Activated naive CD4-positive, alpha-beta T cell treated with anti-CD3 and anti-CD28 coated beads, Interleukin-2, amount 10 ng/mL, durations not matched to agents 7 days and 5 days (primary cell): ENCODE measurements around the gene TFIP11.

ENCODE experiments used
- CTCF ChIA-PET: fragments of 350-600 bp; sonication (Branson Sonifier 250); formaldehyde crosslinking; loops from one replicate; lab custom pipeline; 2021; ENCODE audit warnings: antibody characterized with exemption; lab: Charles Lee
- DNase-seq: peaks from one replicate; pipeline ENCODE4 v3.0.0-alpha.2; 2020
- H3K27ac Mint-ChIP-seq: one replicate; pipeline ENCODE4 v1.8.0; 2021; ENCODE audit warnings: mild to moderate bottlenecking, moderate library complexity, mixed read lengths
- H3K27me3 Mint-ChIP-seq: one replicate; pipeline ENCODE4 v1.8.0; 2021; ENCODE audit warnings: mild to moderate bottlenecking, mixed read lengths
- H3K36me3 Mint-ChIP-seq: one replicate; pipeline ENCODE4 v1.8.0; 2021; ENCODE audit warnings: mixed read lengths
- H3K4me1 Mint-ChIP-seq: one replicate; pipeline ENCODE4 v1.8.0; 2021; ENCODE audit warnings: mixed read lengths
- H3K4me3 Mint-ChIP-seq: one replicate; pipeline ENCODE4 v1.8.0; 2021; ENCODE audit warnings: mild to moderate bottlenecking, moderate library complexity, mixed read lengths
- H3K9me3 Mint-ChIP-seq: one replicate; pipeline ENCODE4 v1.8.0; 2021; ENCODE audit warnings: mixed read lengths

The TFIP11 gene

GRCh38 chr22:26471522-26471921 is 40.8 kb downstream of the TFIP11 start:
- H3K9me3 Mint-ChIP-seq: no peaks in the 10 kb centered on the region
- H3K36me3 Mint-ChIP-seq: peaks cover 60% of the 10 kb centered on the region
- no peak overlapping the region for H3K4me3 Mint-ChIP-seq
- DNase-seq: no peak
- no peak overlapping the region for H3K27ac Mint-ChIP-seq
- H3K4me1 Mint-ChIP-seq: peaks cover 5% of the 10 kb centered on the region
- no peaks in the 10 kb centered on the region for H3K27me3 Mint-ChIP-seq
- CTCF ChIA-PET: interaction anchor here (1.8 kb wide), 1 partner anchor 10 kb away, joined by 8 read pairs; no protein-coding TSS in a partner anchor

DNA sequence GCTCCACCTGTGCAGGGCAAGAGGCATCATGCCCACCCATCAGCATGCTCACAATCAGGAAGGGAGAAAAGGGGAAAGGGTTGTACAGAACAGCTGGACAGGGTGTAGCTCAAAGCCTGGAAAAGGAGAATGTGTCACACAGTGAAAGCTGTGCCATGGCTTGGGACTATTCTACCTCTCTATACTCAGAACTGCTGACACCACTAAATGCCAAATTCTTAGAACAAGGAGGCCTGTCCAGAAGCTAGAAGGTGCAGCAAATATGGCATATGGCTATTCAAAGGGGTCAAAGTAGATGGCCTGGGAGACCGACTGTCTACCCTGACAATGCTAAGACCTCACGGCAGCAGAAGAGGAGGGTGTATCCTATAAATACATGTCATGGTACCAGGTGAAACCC is 41.5 kb downstream of the TFIP11 start:
- Mint-ChIP-seq H3K4me3 (no peak overlapping the region), H3K36me3 (peaks cover 62% of the 10 kb centered on the region), H3K27ac (no peak overlapping the region), H3K9me3 (no peaks in the 10 kb centered on the region), H3K4me1 (peaks cover 4% of the 10 kb centered on the region), H3K27me3 (no peaks in the 10 kb centered on the region)
- no peak for DNase-seq
- CTCF ChIA-PET: interaction anchor here (0.8 to 1.8 kb wide), 2 partner anchors 9 to 11 kb away, joined by 3 to 8 read pairs; no protein-coding TSS in a partner anchor

DNA sequence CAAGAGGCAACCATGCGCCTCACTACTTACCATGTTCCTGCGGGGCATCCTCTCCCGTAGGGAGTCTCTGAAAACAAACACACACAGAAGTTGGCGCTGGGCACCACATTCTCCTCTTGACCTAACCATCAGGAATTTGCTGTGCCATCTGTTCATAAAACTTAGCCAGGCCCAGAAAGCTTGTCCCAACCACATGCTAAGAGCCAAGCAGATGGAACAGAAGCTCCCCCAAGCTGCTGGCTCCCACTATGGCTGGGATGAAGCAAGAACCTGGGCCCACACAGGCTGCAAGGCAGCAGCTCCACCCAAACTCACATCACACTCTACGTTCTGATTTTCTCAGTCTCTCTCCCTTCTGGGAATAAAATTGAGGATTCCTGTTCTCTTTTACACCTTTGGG is 46.1 kb downstream of the TFIP11 start:
- peaks cover 58% of the 10 kb centered on the region for H3K36me3 Mint-ChIP-seq
- no peak for DNase-seq
- no peak overlapping the region for H3K27ac Mint-ChIP-seq
- H3K4me3 Mint-ChIP-seq: no peak overlapping the region
- no peaks in the 10 kb centered on the region for H3K4me1 Mint-ChIP-seq
- H3K9me3 Mint-ChIP-seq: no peaks in the 10 kb centered on the region
- H3K27me3 Mint-ChIP-seq: no peaks in the 10 kb centered on the region
- CTCF ChIA-PET: no interaction called here

GRCh38 chr22:26464312-26464711 is 48.0 kb downstream of the TFIP11 start:
- no peaks in the 10 kb centered on the region for H3K27me3 Mint-ChIP-seq
- no peak overlapping the region for H3K27ac Mint-ChIP-seq
- H3K9me3 Mint-ChIP-seq: no peaks in the 10 kb centered on the region
- CTCF ChIA-PET: interaction anchor here (5.2 to 5.7 kb wide), 2 partner anchors 66 to 99 kb away, joined by 54 to 59 read pairs; no protein-coding TSS in a partner anchor
- no peak for DNase-seq
- no peaks in the 10 kb centered on the region for H3K4me1 Mint-ChIP-seq
- H3K36me3 Mint-ChIP-seq: peaks cover 50% of the 10 kb centered on the region
- no peak overlapping the region for H3K4me3 Mint-ChIP-seq

GRCh38 chr22:26463688-26464087 is 48.6 kb downstream of the TFIP11 start:
- no peak overlapping the region for H3K27ac Mint-ChIP-seq
- no peak for DNase-seq
- H3K27me3 Mint-ChIP-seq: no peaks in the 10 kb centered on the region
- no peaks in the 10 kb centered on the region for H3K4me1 Mint-ChIP-seq
- H3K9me3 Mint-ChIP-seq: no peaks in the 10 kb centered on the region
- CTCF ChIA-PET: interaction anchor here (3.1 to 5.7 kb wide), 3 partner anchors 16 to 98 kb away, joined by 12 to 59 read pairs (median 54); no protein-coding TSS in a partner anchor
- peaks cover 50% of the 10 kb centered on the region for H3K36me3 Mint-ChIP-seq
- H3K4me3 Mint-ChIP-seq: no peak overlapping the region

GRCh38 chr22:26463101-26463661 is 49.1 kb downstream of the TFIP11 start:
- Mint-ChIP-seq H3K9me3 (no peaks in the 10 kb centered on the region), H3K4me1 (no peaks in the 10 kb centered on the region), H3K27ac (no peak overlapping the region), H3K27me3 (no peaks in the 10 kb centered on the region), H3K4me3 (no peak overlapping the region), H3K36me3 (peaks cover 46% of the 10 kb centered on the region)
- no peak for DNase-seq
- CTCF ChIA-PET: interaction anchor here (1.0 to 5.7 kb wide), 5 partner anchors 16 to 98 kb away, joined by 3 to 59 read pairs (median 12); no protein-coding TSS in a partner anchor

DNA sequence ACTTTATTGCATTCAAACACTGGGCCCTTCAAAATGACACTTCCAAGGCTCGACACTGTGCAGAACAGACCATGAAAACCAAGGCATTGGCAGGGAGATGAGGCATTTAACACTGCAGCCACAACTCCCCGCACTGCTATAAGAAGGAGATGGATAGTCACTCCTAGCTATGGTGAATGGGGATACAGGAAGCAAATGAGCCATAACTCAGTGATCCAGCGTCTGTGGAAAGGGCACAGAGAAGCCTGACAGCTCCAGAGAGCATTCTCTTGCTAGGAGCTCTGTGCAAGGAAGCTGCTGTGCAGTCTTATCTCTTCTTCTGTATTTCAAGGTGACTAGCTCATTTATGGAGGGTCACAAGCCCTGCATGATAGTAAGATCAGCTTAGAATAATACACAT is 49.6 kb downstream of the TFIP11 start:
- H3K27ac Mint-ChIP-seq: no peak overlapping the region
- H3K36me3 Mint-ChIP-seq: peaks cover 45% of the 10 kb centered on the region
- no peaks in the 10 kb centered on the region for H3K4me1 Mint-ChIP-seq
- no peaks in the 10 kb centered on the region for H3K9me3 Mint-ChIP-seq
- CTCF ChIA-PET: interaction anchor here (1.0 to 5.7 kb wide), 7 partner anchors 9 to 97 kb away, joined by 3 to 59 read pairs (median 10); no protein-coding TSS in a partner anchor
- H3K27me3 Mint-ChIP-seq: no peaks in the 10 kb centered on the region
- H3K4me3 Mint-ChIP-seq: no peak overlapping the region
- no peak for DNase-seq

- CTCF ChIA-PET: interaction anchor here (0.6 to 5.7 kb wide), 16 partner anchors 9 to 203 kb away, joined by 3 to 59 read pairs (median 6); partner anchors contain the start of genes HPS4 and SRRD
- no peak for DNase-seq
- Mint-ChIP-seq H3K27ac (no peak overlapping the region), H3K36me3 (peaks cover 46% of the 10 kb centered on the region), H3K4me3 (no peak overlapping the region), H3K27me3 (no peaks in the 10 kb centered on the region), H3K4me1 (no peaks in the 10 kb centered on the region), H3K9me3 (no peaks in the 10 kb centered on the region)
Observed at GRCh38 chr22:26462051-26462450, 50.2 kb downstream of the TFIP11 start.

GRCh38 chr22:26461188-26461810 is 51.0 kb downstream of the TFIP11 start:
- peak; percentile 56 for DNase-seq
- CTCF ChIA-PET: interaction anchor here (0.6 to 5.7 kb wide), 22 partner anchors 8 to 842 kb away, joined by 3 to 59 read pairs (median 5); partner anchors contain the start of genes HPS4 and SRRD
- Mint-ChIP-seq H3K9me3 (no peaks in the 10 kb centered on the region), H3K4me3 (no peak overlapping the region), H3K27me3 (no peaks in the 10 kb centered on the region), H3K36me3 (peaks cover 40% of the 10 kb centered on the region), H3K4me1 (no peaks in the 10 kb centered on the region), H3K27ac (no peak overlapping the region)

- Mint-ChIP-seq H3K9me3 (no peaks in the 10 kb centered on the region), H3K4me3 (no peak overlapping the region), H3K4me1 (no peaks in the 10 kb centered on the region), H3K36me3 (peaks cover 35% of the 10 kb centered on the region), H3K27me3 (no peaks in the 10 kb centered on the region), H3K27ac (no peak overlapping the region)
- CTCF ChIA-PET: interaction anchor here (0.7 to 5.7 kb wide), 12 partner anchors 10 to 161 kb away, joined by 3 to 59 read pairs (median 4); no protein-coding TSS in a partner anchor
- DNase-seq: no peak
Observed at GRCh38 chr22:26460202-26460601, 52.1 kb downstream of the TFIP11 start.

- H3K36me3 Mint-ChIP-seq: peaks cover 21% of the 10 kb centered on the region
- no peak overlapping the region for H3K4me3 Mint-ChIP-seq
- no peaks in the 10 kb centered on the region for H3K4me1 Mint-ChIP-seq
- H3K9me3 Mint-ChIP-seq: no peaks in the 10 kb centered on the region
- CTCF ChIA-PET: no interaction called here
- H3K27ac Mint-ChIP-seq: no peak overlapping the region
- no peaks in the 10 kb centered on the region for H3K27me3 Mint-ChIP-seq
- DNase-seq: no peak
Observed at GRCh38 chr22:26457661-26458272, 54.5 kb downstream of the TFIP11 start.

DNA sequence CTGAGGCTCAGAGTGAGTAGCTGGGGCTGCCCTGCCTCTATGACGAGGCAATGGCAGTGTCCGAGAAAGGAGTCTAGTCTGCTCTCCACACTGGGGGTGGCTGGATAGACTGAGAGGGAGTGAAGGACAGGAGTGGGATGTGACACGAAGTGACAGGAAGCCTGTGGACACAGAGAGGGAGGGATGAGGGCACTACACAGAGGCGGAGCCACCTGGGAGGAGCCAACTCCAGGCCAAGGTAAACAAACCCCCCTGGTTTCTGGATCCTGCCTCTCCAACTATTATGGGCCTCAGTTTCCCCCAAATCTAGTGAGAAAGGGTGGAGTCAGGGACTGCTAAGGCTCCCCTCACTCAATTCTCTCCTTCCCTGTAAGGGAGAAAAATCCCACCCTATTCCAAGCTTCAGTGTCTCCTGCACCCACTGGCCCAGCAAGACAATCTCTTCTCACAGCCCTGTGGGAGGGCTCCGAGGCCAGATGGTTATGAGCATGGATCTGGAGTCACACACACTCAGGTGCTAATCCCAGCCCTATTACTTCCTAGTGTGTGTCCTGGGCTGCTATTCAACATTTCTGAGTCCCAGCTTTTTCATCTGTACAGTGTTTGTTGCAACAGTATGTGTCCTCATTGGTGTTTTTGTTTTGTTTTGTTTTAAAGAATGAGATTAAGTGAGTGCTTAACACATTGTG is 58.3 kb downstream of the TFIP11 start:
- no peak for DNase-seq
- H3K4me1 Mint-ChIP-seq: no peaks in the 10 kb centered on the region
- no peaks in the 10 kb centered on the region for H3K9me3 Mint-ChIP-seq
- H3K27ac Mint-ChIP-seq: peak overlapping the region; percentile 49
- no peak overlapping the region for H3K4me3 Mint-ChIP-seq
- CTCF ChIA-PET: interaction anchor here (0.8 to 1.9 kb wide), 2 partner anchors 8 to 87 kb away, joined by 3 to 6 read pairs; no protein-coding TSS in a partner anchor
- peaks cover 13% of the 10 kb centered on the region for H3K36me3 Mint-ChIP-seq
- H3K27me3 Mint-ChIP-seq: no peaks in the 10 kb centered on the region

DNA sequence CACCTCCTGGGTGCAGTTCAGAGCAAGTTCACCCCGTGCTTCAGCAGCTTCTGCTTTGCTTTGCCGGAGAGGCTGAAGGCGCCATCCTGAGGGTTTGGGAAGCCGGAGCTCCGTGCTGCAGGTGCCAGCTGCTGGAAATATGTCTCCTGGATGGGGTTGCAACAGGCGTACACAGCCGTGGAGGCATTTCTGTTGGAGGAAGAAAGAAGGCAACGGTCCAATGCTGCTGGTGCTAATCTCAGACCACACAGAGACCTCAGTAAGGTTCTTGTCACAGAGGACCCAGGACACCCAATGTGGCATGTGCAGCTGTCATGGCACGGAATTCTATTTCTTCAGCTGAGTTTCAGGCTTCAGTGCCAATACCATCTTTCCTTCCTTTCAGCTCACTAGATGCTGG is 59.1 kb downstream of the TFIP11 start:
- H3K36me3 Mint-ChIP-seq: peaks cover 12% of the 10 kb centered on the region
- no peak for DNase-seq
- H3K27me3 Mint-ChIP-seq: no peaks in the 10 kb centered on the region
- H3K9me3 Mint-ChIP-seq: no peaks in the 10 kb centered on the region
- CTCF ChIA-PET: interaction anchor here (0.8 to 1.9 kb wide), 2 partner anchors 9 to 87 kb away, joined by 3 to 6 read pairs; no protein-coding TSS in a partner anchor
- H3K27ac Mint-ChIP-seq: no peak overlapping the region
- H3K4me3 Mint-ChIP-seq: no peak overlapping the region
- H3K4me1 Mint-ChIP-seq: no peaks in the 10 kb centered on the region
